ENCODE data around the gene HTATSF1. TPM values are rescaled to one million over a fixed set of nuclear protein-coding genes. Genes with fewer than 3 reads are reported as not detected.

HTATSF1 gene, protein sequence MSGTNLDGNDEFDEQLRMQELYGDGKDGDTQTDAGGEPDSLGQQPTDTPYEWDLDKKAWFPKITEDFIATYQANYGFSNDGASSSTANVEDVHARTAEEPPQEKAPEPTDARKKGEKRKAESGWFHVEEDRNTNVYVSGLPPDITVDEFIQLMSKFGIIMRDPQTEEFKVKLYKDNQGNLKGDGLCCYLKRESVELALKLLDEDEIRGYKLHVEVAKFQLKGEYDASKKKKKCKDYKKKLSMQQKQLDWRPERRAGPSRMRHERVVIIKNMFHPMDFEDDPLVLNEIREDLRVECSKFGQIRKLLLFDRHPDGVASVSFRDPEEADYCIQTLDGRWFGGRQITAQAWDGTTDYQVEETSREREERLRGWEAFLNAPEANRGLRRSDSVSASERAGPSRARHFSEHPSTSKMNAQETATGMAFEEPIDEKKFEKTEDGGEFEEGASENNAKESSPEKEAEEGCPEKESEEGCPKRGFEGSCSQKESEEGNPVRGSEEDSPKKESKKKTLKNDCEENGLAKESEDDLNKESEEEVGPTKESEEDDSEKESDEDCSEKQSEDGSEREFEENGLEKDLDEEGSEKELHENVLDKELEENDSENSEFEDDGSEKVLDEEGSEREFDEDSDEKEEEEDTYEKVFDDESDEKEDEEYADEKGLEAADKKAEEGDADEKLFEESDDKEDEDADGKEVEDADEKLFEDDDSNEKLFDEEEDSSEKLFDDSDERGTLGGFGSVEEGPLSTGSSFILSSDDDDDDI
- total RNA-seq: 22.1 and 36.8 TPM in 2 replicates

DNA sequence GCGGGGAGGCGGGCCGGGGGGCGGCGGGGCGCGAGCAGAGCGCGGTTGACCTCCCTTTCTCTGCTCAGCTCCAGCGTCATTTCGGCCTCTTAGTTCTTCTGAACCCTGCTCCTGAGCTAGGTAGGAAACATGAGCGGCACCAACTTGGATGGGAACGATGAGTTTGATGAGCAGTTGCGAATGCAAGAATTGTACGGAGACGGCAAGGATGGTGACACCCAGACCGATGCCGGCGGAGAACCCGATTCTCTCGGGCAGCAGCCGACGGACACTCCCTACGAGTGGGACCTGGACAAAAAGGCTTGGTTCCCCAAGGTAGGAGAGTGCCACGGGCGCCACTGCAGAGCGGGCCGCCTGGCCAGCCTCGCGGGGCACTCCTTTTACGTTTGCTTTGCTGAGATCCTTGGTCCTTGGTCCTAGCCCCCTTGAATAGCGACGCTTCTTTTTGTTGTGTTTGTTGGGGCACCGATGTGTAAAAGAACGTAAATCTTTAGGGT lies at the start of gene HTATSF1:
TSS of gene HTATSF1 (plus strand) at position 37 of the 497 bp plus-strand sequence. CDS start at position 130, 93 bp downstream.

DNA sequence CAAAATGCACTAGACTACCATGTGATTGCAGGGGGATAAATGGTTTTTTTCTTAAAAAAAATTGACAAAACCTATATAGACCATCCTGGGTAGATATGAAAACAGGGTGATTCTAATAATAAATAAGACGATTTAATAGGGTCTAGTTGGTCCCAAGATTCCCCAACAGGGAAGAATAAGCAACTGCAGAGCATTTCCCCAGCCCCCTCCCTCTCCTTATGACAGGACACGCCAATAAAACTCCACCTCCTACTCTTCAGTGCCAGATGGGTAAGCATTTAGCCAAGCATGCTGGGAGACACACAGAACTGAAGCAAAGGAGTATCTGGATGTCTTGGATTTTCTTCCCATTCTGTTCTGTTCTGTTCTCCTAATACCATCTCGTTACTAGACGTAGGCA lies 9.7 kb upstream of the HTATSF1 start, which contains the start of gene BRS3:
TSS of gene BRS3 (plus strand) at position 301 of the 400 bp plus-strand sequence. CDS start 168 bp downstream, outside the sequence.

DNA sequence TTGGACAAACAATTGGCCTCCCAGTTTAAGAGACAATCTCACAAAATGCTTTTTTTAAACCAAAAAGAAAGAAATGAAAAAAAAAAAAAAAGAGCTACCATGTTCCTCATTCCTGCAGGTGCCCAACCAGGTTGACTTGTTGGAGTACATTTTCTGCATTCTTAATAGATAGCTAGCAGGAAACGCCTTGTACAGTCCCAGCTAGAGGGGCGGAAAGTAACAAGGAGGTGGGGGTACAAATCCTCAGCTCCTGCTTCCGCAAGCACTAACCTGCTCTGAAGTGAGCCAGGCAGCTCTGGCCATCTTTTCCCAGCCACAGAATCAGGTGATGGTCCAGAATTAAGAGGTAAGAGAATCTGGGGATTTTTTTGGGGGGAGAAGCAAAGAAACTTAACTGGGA lies 34.6 kb downstream of the HTATSF1 start, which contains the start of gene VGLL1:
TSS of gene VGLL1 (plus strand) at position 265 of the 400 bp plus-strand sequence. CDS start 3,806 bp downstream, outside the sequence.

Small RNA genes lying within 50 kb of the gene (small RNA-seq; reads per million reads assigned to genes)
- gene MIR934 (ENCODE audit: low replicate concordance): not detected

Other genes starting within 250 kb of the HTATSF1 start
- gene MAP7D3, start 246.2 kb upstream of the HTATSF1 start, total RNA-seq: 11.2 and 15.0 TPM in 2 replicates
- not detected in 2 replicates for gene ADGRG4, start 196.6 kb upstream of the HTATSF1 start, total RNA-seq
- not detected in 2 replicates for gene BRS3, start 9.6 kb upstream of the HTATSF1 start, total RNA-seq
- gene VGLL1, start 34.6 kb downstream of the HTATSF1 start, total RNA-seq: not detected in 2 replicates
- not detected in 2 replicates for gene CD40LG, start 150.6 kb downstream of the HTATSF1 start, total RNA-seq

Measured in placental pericyte (primary cell).